Stomach smooth muscle (tissue), 2 donors: Measurements from ENCODE around the gene YY1.

Source experiments
- H3K27ac ChIP-seq: one replicate; pipeline ENCODE4 v1.7.0; 2013; ENCODE audit warnings: mild to moderate bottlenecking, low read length, inconsistent platforms
- H3K27me3 ChIP-seq, 2 donors: one replicate each; pipeline ENCODE4 v1.7.0; 2013; ENCODE audit warnings: low read length in 2 of 2; ENCODE audit not compliant: insufficient read depth in 2 of 2, control insufficient read depth in 1 of 2
- H3K36me3 ChIP-seq, 2 donors: one replicate each; pipeline ENCODE4 v1.7.0; 2013; ENCODE audit warnings: low read length in 2 of 2; ENCODE audit not compliant: control insufficient read depth in 2 of 2, insufficient read depth in 2 of 2
- H3K4me1 ChIP-seq: one replicate; pipeline ENCODE4 v1.7.0; 2013; ENCODE audit warnings: low read length; ENCODE audit not compliant: control insufficient read depth, insufficient read depth
- H3K4me3 ChIP-seq, 2 donors: one replicate each; pipeline ENCODE4 v1.7.0; 2013; ENCODE audit warnings: low read length in 2 of 2
- H3K9ac ChIP-seq, 2 donors: one replicate each; pipeline ENCODE4 v1.7.0; 2013; ENCODE audit warnings: low read length in 2 of 2, mild to moderate bottlenecking in 1 of 2
- H3K9me3 ChIP-seq, 2 donors: one replicate each; pipeline ENCODE4 v1.7.0; 2013; ENCODE audit warnings: low read length in 2 of 2; ENCODE audit not compliant: control insufficient read depth in 2 of 2
- donor health status: healthy.
- donor health status: Pancreatic carcinoma.

YY1 gene

GRCh38 chr14:100320157-100320856 is 81.4 kb downstream of the YY1 start:
- Histone ChIP-seq H3K27me3 (no peaks in the 10 kb centered on the region), H3K9ac (no peak overlapping the region), H3K27ac (no peak overlapping the region), H3K4me1 (peaks cover 4% of the 10 kb centered on the region), H3K4me3 (no peak overlapping the region), H3K36me3 (no peaks in the 10 kb centered on the region), H3K9me3 (peaks cover 0 to under 1% of the 10 kb centered on the region in 2 donors)

GRCh38 chr14:100321473-100322137 is 82.7 kb downstream of the YY1 start:
- H3K27me3 ChIP-seq = no peaks in the 10 kb centered on the region
- no peaks in the 10 kb centered on the region for H3K36me3 ChIP-seq
- no peaks in the 10 kb centered on the region for H3K9me3 ChIP-seq
- H3K27ac ChIP-seq = no peak overlapping the region
- peaks cover 4% of the 10 kb centered on the region for H3K4me1 ChIP-seq
- no peak overlapping the region for H3K4me3 ChIP-seq
- H3K9ac ChIP-seq = no peak overlapping the region

GRCh38 chr14:100322138-100322957 is 83.4 kb downstream of the YY1 start:
- H3K36me3 ChIP-seq = no peaks in the 10 kb centered on the region
- no peak overlapping the region for H3K9ac ChIP-seq
- no peak overlapping the region for H3K27ac ChIP-seq
- no peaks in the 10 kb centered on the region for H3K9me3 ChIP-seq
- H3K27me3 ChIP-seq = no peaks in the 10 kb centered on the region
- H3K4me3 ChIP-seq = no peak overlapping the region
- H3K4me1 ChIP-seq = peaks cover 4% of the 10 kb centered on the region

DNA sequence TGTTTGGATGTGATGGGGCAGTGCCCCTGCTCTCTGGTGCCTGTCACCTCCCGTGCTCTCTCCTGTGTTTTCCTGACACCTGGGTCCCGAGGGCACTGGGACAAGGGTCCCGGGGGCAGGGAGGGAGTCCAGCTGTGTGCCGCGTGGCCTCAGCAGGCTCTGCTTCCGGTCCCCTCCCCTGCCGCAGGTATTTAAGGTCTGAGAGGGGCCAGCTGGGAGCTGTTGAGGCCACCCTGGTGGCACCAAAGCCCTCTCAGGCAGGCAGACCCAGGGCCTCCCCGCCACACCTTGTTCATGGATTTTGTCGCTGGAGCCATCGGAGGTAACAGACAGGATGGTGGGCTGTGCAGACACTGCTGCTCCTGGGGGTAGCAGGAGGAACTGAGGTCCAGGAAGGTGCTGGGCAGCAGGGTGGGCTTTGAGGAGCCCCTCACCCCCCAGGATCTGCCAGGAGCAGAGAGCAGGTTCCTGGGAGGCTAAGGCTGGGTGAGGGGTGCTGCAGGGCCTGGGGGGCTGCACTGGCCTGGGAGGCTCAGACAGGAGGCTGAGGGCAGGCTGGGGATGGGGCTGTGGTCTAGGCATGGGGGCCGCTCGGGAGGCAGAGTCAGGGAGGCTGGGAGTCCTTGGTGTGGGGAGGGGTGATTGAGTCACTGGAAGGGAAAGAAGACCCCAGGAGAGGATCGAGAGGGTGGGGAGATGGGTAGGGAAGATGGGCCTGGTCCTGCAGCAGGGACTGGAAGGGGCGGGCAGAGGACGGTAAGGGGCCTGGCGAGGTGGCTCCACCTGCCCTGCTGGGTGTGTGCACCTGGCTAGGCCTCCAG is 84.4 kb downstream of the YY1 start, which contains the start of gene SLC25A47:
Gene SLC25A47 (plus strand): TSS at position 219 of the 821 bp plus-strand sequence. CDS start 76 bp downstream, at position 295.
- no peak within 1 kb of the TSS for H3K9ac ChIP-seq
- no peaks in the 10 kb centered on the region for H3K36me3 ChIP-seq
- no peaks in the 10 kb centered on the region for H3K9me3 ChIP-seq
- peaks cover 2% of the 10 kb centered on the region for H3K4me1 ChIP-seq
- H3K27me3 ChIP-seq = no peaks in the 10 kb centered on the region
- H3K27ac ChIP-seq = no peak within 1 kb of the TSS
- no peak within 1 kb of the TSS for H3K4me3 ChIP-seq

- no peaks in the 10 kb centered on the region for H3K9me3 ChIP-seq
- no peak overlapping the region for H3K9ac ChIP-seq
- no peak overlapping the region for H3K4me3 ChIP-seq
- no peaks in the 10 kb centered on the region for H3K4me1 ChIP-seq
- no peak overlapping the region for H3K27ac ChIP-seq
- H3K27me3 ChIP-seq = no peaks in the 10 kb centered on the region
- H3K36me3 ChIP-seq = no peaks in the 10 kb centered on the region
Observed at GRCh38 chr14:100323942-100324307, 85.0 kb downstream of the YY1 start.

- H3K9ac ChIP-seq = no peak overlapping the region
- H3K27me3 ChIP-seq = no peaks in the 10 kb centered on the region
- no peak overlapping the region for H3K27ac ChIP-seq
- H3K4me3 ChIP-seq = no peak overlapping the region
- H3K36me3 ChIP-seq = no peaks in the 10 kb centered on the region
- no peaks in the 10 kb centered on the region for H3K9me3 ChIP-seq
- no peaks in the 10 kb centered on the region for H3K4me1 ChIP-seq
Observed at GRCh38 chr14:100325231-100325632, 86.3 kb downstream of the YY1 start.

DNA sequence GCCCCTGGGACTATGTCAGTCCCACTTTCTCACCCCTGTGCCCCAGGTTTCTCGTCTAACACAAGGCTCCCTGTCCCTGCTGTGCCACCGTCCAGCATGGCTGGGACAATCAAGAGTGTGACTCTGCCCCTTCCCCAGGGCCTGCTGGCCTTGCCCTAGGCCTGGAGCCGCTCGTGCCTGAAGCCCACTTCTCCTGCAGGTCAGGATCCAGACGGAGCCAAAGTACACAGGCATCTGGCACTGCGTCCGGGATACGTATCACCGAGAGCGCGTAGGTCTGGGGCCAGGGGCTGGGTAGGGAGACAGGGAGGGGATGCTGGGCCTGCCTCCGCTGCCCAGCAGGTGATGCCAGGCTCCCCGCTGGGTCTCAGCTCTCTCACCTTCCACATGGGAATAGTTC is 87.0 kb downstream of the YY1 start:
- Histone ChIP-seq H3K9ac (no peak overlapping the region), H3K9me3 (no peaks in the 10 kb centered on the region), H3K27ac (no peak overlapping the region), H3K4me3 (no peak overlapping the region), H3K27me3 (no peaks in the 10 kb centered on the region), H3K36me3 (no peaks in the 10 kb centered on the region), H3K4me1 (no peaks in the 10 kb centered on the region)

DNA sequence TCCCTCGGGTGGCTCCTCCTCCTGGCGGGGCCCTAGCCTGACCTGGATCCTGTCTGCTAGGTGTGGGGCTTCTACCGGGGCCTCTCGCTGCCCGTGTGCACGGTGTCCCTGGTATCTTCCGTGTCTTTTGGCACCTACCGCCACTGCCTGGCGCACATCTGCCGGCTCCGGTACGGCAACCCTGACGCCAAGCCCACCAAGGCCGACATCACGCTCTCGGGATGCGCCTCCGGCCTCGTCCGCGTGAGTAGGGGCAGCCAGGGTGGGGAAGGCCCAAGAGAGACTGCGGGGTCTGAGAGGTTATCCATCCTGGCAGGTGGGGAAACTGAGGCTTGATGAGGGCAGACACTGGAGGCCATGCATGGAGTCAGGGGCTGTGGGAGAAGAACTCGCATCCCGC is 88.2 kb downstream of the YY1 start:
- Histone ChIP-seq H3K27me3 (no peaks in the 10 kb centered on the region), H3K9me3 (no peaks in the 10 kb centered on the region), H3K4me3 (no peak overlapping the region), H3K36me3 (no peaks in the 10 kb centered on the region), H3K27ac (no peak overlapping the region), H3K4me1 (no peaks in the 10 kb centered on the region), H3K9ac (no peak overlapping the region)

DNA sequence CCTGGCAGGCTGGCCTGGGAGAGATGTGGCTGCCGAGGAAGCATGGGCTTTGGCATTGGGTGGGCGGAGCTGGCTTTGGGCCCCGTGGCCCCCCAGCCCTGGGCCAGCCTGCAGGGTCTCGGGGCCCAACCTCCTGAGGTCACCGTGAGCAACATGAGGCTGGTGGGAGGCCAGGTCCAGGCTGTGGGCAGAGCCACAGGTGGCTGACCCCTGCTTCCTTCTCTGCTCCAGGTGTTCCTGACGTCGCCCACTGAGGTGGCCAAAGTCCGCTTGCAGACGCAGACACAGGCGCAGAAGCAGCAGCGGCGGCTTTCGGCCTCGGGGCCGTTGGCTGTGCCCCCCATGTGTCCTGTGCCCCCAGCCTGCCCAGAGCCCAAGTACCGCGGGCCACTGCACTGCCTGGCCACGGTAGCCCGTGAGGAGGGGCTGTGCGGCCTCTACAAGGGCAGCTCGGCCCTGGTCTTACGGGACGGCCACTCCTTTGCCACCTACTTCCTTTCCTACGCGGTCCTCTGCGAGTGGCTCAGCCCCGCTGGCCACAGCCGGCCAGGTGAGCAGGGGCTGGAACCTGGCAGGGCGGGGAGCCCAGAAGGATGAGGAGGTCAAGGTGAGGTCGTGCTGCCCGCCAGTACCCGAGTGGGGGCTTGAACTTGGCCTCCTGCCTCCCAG is 89.7 kb downstream of the YY1 start:
- no peak overlapping the region for H3K4me3 ChIP-seq
- no peaks in the 10 kb centered on the region for H3K4me1 ChIP-seq
- no peak overlapping the region for H3K27ac ChIP-seq
- H3K9me3 ChIP-seq = no peaks in the 10 kb centered on the region
- peaks cover under 1 to 2% of the 10 kb centered on the region in 2 donors for H3K36me3 ChIP-seq
- H3K9ac ChIP-seq = no peak overlapping the region
- H3K27me3 ChIP-seq = no peaks in the 10 kb centered on the region
